A549 (cell line): ENCODE results near the gene AHI1. TPM values are rescaled to one million over a fixed set of nuclear protein-coding genes. Genes with fewer than 3 reads are reported as not detected.

Source experiments
- BHLHE40 ChIP-seq: IDR thresholded peaks from 2 replicates; pipeline ENCODE4 v1.6.1; 2012; ENCODE audit warnings: low read depth, low read length, inconsistent platforms
- CBX2 ChIP-seq: fragments of 200-600 bp; sonication (generic); IDR thresholded peaks from 2 replicates; pipeline ENCODE4 v1.6.1; 2016; ENCODE audit warnings: low read depth, mild to moderate bottlenecking, borderline replicate concordance
- CBX8 ChIP-seq: fragments of 200-600 bp; sonication (generic); IDR thresholded peaks from 2 replicates; pipeline ENCODE4 v1.6.1; 2016
- CHD2 ChIP-seq: fragments of 150-350 bp; IDR thresholded peaks from 2 replicates; pipeline ENCODE4 v1.6.1; 2014; ENCODE audit warnings: low read length; ENCODE audit not compliant: partially characterized antibody
- EHF ChIP-seq: fragments of 250-450 bp; sonication (Bioruptor Pico); IDR thresholded peaks from 2 replicates; pipeline ENCODE4 v1.5.0; 2020; ENCODE audit warnings: mild to moderate bottlenecking
- EHMT2 ChIP-seq: fragments of 200-600 bp; sonication (generic); IDR thresholded peaks from 2 replicates; pipeline ENCODE4 v1.6.1; 2016; ENCODE audit warnings: antibody characterized with exemption, low read depth, mild to moderate bottlenecking, moderate library complexity
- EP300 ChIP-seq, 2 experiments: fragments of >200 bp; sonication (Bioruptor Twin); formaldehyde crosslinking; IDR thresholded peaks; 2 replicates in 1 of 2; 3 replicates in 1 of 2; pipeline ENCODE4 v1.6.1; 2016 to 2017
- ESRRA ChIP-seq: fragments of 150-350 bp; IDR thresholded peaks from 2 replicates; pipeline ENCODE4 v1.6.1; 2014; ENCODE audit warnings: mild to moderate bottlenecking, low read length, borderline replicate concordance
- FOSB ChIP-seq: fragments of 250-450 bp; sonication (Bioruptor Pico); IDR thresholded peaks from 2 replicates; pipeline ENCODE4 v1.5.0; 2020; ENCODE audit warnings: mild to moderate bottlenecking, moderate library complexity
- HDAC2 ChIP-seq: fragments of 200-600 bp; sonication (generic); IDR thresholded peaks from 2 replicates; pipeline ENCODE4 v1.6.1; 2016
- HOXA7 ChIP-seq: fragments of 250-450 bp; sonication (Bioruptor Pico); IDR thresholded peaks from 2 replicates; pipeline ENCODE4 v1.5.0; 2020; ENCODE audit warnings: mild to moderate bottlenecking, moderate library complexity
- HOXB13 ChIP-seq: fragments of 250-450 bp; sonication (Bioruptor Pico); IDR thresholded peaks from 2 replicates; pipeline ENCODE4 v1.5.0; 2020; ENCODE audit warnings: low read depth, mild to moderate bottlenecking, moderate library complexity
- JUN ChIP-seq, 2 experiments: fragments of >200 bp; sonication (Bioruptor Twin); formaldehyde crosslinking; IDR thresholded peaks; 2 replicates in 1 of 2; 3 replicates in 1 of 2; pipeline ENCODE4 v1.6.1; 2016 to 2017
- JUNB ChIP-seq: fragments of >200 bp; sonication (Bioruptor Twin); formaldehyde crosslinking; IDR thresholded peaks from 2 replicates; pipeline ENCODE4 v1.6.1; 2016
- KDM5A ChIP-seq: fragments of 200-600 bp; sonication (generic); IDR thresholded peaks from 2 replicates; pipeline ENCODE4 v1.6.1; 2016; ENCODE audit warnings: antibody characterized with exemption, mild to moderate bottlenecking
- MYC ChIP-seq: IDR thresholded peaks from 2 replicates; pipeline ENCODE4 v1.6.1; 2012; ENCODE audit warnings: mild to moderate bottlenecking, inconsistent platforms, low read length, improper control_type of control experiment, borderline replicate concordance
- NFE2L2 ChIP-seq: fragments of 150-350 bp; conservative IDR thresholded peaks from 2 replicates; pipeline ENCODE4 v1.6.1; 2014; ENCODE audit warnings: low read length
- NPAS2 ChIP-seq: fragments of 250-450 bp; sonication (Bioruptor Pico); IDR thresholded peaks from 2 replicates; pipeline ENCODE4 v1.8.0; 2022; ENCODE audit warnings: mild to moderate bottlenecking, moderate library complexity, borderline replicate concordance
- NR3C1 ChIP-seq: fragments of >200 bp; sonication (Bioruptor Twin); formaldehyde crosslinking; IDR thresholded peaks from 3 replicates; pipeline ENCODE4 v1.6.1; 2017
- POLR2A ChIP-seq: IDR thresholded peaks from 2 replicates; pipeline ENCODE4 v1.6.1; 2012; ENCODE audit warnings: mild to moderate bottlenecking, low read length
- RARB ChIP-seq: fragments of 250-450 bp; sonication (Bioruptor Pico); IDR thresholded peaks from 2 replicates; pipeline ENCODE4 v1.8.0; 2021; ENCODE audit warnings: mild to moderate bottlenecking, moderate library complexity
- RNF2 ChIP-seq: fragments of 200-600 bp; sonication (generic); IDR thresholded peaks from 2 replicates; pipeline ENCODE4 v1.6.1; 2016; ENCODE audit warnings: low read depth, mild to moderate bottlenecking, antibody characterized with exemption, moderate library complexity, borderline replicate concordance
- SREBF2 ChIP-seq: fragments of 450-650 bp; IDR thresholded peaks from 2 replicates; pipeline ENCODE4 v1.6.1; 2014; ENCODE audit warnings: mild to moderate bottlenecking, moderate library complexity
- TFCP2L1 ChIP-seq: fragments of 250-450 bp; sonication (Bioruptor Pico); IDR thresholded peaks from 2 replicates; pipeline ENCODE4 v1.5.0; 2021; ENCODE audit warnings: mild to moderate bottlenecking
- TP53 ChIP-seq: fragments of 250-450 bp; sonication (Bioruptor Pico); IDR thresholded peaks from 2 replicates; pipeline ENCODE4 v1.5.0; 2021; ENCODE audit warnings: mild to moderate bottlenecking, moderate library complexity
- ZC3H11A ChIP-seq: fragments of 450-650 bp; IDR thresholded peaks from 2 replicates; pipeline ENCODE4 v1.6.1; 2014; ENCODE audit warnings: antibody characterized with exemption, mild to moderate bottlenecking
- ZNF302 ChIP-seq: fragments of 250-450 bp; sonication (Bioruptor Pico); IDR thresholded peaks from 2 replicates; pipeline ENCODE4 v1.9.0; 2021; ENCODE audit warnings: inconsistent platforms, mild to moderate bottlenecking, moderate library complexity
- ZSCAN20 ChIP-seq: fragments of 250-450 bp; sonication (Bioruptor Pico); IDR thresholded peaks from 2 replicates; pipeline ENCODE4 v1.8.0; 2022; ENCODE audit warnings: mild to moderate bottlenecking, moderate library complexity
- polyA plus RNA-seq, 4 experiments: library from polyadenylated mRNA; depleted of rRNA in 3 of 4; stranded (reverse); fragments of >200 nt; fragmentation: RNase III in 1 of 4; extraction: RNeasy Plus Mini Kit Qiagen cat#74134 plus additional on column Dnase treatment in 1 of 4; gene quantifications; 2 replicates in 3 of 4; 3 replicates in 1 of 4; pipeline ENCODE4 v1.2.3, GENCODE V29; 2011 to 2017
- TF ChIP-seq, protein P1 (sequence below): fragments of 150-350 bp; IDR thresholded peaks from 2 replicates; pipeline ENCODE4 v1.6.1; 2014; ENCODE audit warnings: low read depth, mild to moderate bottlenecking, low read length
- TF ChIP-seq, protein P2 (sequence below): IDR thresholded peaks from 2 replicates; pipeline ENCODE4 v1.6.1; 2012
- TF ChIP-seq, protein P3 (sequence below): fragments of >200 bp; sonication (Bioruptor Twin); formaldehyde crosslinking; IDR thresholded peaks from 3 replicates; pipeline ENCODE4 v1.5.1; 2016
- TF ChIP-seq, protein P4 (sequence below): fragments of >200 bp; sonication (Bioruptor Twin); formaldehyde crosslinking; IDR thresholded peaks from 2 replicates; pipeline ENCODE4 v1.6.1; 2016
- TF ChIP-seq, protein P5 (sequence below): fragments of 250-450 bp; sonication (Bioruptor Pico); IDR thresholded peaks from 2 replicates; pipeline ENCODE4 v1.5.0; 2020; ENCODE audit warnings: low read depth, mild to moderate bottlenecking, moderate library complexity
- TF ChIP-seq, protein P6 (sequence below): fragments of >200 bp; sonication (Bioruptor Twin); formaldehyde crosslinking; IDR thresholded peaks from 3 replicates; pipeline ENCODE4 v1.6.1; 2016
- TF ChIP-seq, protein P7 (sequence below): fragments of 200-600 bp; sonication (generic); IDR thresholded peaks from 2 replicates; pipeline ENCODE4 v1.6.1; 2016; ENCODE audit warnings: antibody characterized with exemption, mild to moderate bottlenecking, moderate library complexity

AHI1 gene
- polyA plus RNA-seq, 2 of the 4 experiments (the other 2 are of a cell fraction) = 24.7 to 50.8 TPM

DNA sequence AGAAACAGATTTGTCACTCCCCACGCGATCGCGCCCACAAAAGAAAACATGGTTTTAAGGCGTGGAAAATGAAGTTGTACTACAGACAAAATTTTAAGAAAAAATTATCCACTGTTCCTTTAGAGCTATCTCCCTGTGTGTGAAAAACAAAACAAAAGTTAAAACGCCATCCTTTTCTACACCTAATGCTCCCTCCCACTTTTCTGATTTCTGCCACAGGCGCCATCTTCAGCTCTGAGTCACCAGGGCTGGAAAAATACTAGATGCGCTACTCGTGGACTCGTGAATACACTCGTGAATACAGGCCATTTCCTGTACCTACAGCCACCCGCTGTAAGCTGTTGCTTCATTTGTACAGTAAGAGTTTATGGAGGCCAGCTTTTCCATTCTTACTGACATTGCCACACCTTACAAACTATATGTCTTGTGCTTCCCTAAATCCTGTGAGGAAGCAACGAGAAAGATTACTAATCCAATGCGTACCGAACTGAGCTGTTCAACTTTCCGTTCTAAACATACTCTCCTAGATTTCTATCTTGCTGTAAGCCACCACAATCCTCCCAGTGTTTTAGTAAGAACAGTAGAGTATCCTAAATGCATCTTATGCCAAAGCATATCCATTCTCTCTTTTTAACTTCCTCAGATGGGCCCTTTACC, 773 bp upstream of the AHI1 start (continued):
- TF ChIP-seq, protein P1, sequence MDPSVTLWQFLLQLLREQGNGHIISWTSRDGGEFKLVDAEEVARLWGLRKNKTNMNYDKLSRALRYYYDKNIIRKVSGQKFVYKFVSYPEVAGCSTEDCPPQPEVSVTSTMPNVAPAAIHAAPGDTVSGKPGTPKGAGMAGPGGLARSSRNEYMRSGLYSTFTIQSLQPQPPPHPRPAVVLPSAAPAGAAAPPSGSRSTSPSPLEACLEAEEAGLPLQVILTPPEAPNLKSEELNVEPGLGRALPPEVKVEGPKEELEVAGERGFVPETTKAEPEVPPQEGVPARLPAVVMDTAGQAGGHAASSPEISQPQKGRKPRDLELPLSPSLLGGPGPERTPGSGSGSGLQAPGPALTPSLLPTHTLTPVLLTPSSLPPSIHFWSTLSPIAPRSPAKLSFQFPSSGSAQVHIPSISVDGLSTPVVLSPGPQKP = no peak
- TF ChIP-seq EHF (CRISPR knock-in tag) (no peak), TFCP2L1 (CRISPR knock-in tag) (no peak), BHLHE40 (no peak), HOXB13 (CRISPR knock-in tag) (no peak), NPAS2 (CRISPR knock-in tag) (no peak), CBX2 (no peak), TP53 (no peak), KDM5A (no peak), SREBF2 (no peak), HDAC2 (no peak), CBX8 (no peak), JUNB (peak; percentile 1; the same call in 1 of the 2 replicates), RNF2 (no peak), NFE2L2 (no peak), EP300 (IDR thresholded peaks at IDR 0.05) (no peak), ESRRA (no peak), ZSCAN20 (CRISPR knock-in tag) (no peak), JUN (IDR thresholded peaks at IDR 0.05) (peak; percentile 0 to 34; a peak in 2 of 5 replicates), FOSB (CRISPR knock-in tag) (no peak), RARB (CRISPR knock-in tag) (no peak), POLR2A (0 out of 2 replicates have a peak, but pooled peaks have one; percentile 29), EHMT2 (no peak), HOXA7 (CRISPR knock-in tag) (no peak), MYC (0 out of 2 replicates have a peak, but pooled peaks have one; percentile 19), ZC3H11A (no peak), NR3C1 (no peak), ZNF302 (CRISPR knock-in tag) (no peak), CHD2 (no peak)
- TF ChIP-seq, protein P2, sequence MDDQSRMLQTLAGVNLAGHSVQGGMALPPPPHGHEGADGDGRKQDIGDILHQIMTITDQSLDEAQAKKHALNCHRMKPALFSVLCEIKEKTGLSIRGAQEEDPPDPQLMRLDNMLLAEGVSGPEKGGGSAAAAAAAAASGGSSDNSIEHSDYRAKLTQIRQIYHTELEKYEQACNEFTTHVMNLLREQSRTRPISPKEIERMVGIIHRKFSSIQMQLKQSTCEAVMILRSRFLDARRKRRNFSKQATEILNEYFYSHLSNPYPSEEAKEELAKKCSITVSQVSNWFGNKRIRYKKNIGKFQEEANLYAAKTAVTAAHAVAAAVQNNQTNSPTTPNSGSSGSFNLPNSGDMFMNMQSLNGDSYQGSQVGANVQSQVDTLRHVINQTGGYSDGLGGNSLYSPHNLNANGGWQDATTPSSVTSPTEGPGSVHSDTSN = no peak
- TF ChIP-seq, protein P3, sequence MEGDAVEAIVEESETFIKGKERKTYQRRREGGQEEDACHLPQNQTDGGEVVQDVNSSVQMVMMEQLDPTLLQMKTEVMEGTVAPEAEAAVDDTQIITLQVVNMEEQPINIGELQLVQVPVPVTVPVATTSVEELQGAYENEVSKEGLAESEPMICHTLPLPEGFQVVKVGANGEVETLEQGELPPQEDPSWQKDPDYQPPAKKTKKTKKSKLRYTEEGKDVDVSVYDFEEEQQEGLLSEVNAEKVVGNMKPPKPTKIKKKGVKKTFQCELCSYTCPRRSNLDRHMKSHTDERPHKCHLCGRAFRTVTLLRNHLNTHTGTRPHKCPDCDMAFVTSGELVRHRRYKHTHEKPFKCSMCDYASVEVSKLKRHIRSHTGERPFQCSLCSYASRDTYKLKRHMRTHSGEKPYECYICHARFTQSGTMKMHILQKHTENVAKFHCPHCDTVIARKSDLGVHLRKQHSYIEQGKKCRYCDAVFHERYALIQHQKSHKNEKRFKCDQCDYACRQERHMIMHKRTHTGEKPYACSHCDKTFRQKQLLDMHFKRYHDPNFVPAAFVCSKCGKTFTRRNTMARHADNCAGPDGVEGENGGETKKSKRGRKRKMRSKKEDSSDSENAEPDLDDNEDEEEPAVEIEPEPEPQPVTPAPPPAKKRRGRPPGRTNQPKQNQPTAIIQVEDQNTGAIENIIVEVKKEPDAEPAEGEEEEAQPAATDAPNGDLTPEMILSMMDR = no peak
- TF ChIP-seq, protein P4, sequence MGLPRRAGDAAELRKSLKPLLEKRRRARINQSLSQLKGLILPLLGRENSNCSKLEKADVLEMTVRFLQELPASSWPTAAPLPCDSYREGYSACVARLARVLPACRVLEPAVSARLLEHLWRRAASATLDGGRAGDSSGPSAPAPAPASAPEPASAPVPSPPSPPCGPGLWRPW = no peak
- TF ChIP-seq, protein P5, sequence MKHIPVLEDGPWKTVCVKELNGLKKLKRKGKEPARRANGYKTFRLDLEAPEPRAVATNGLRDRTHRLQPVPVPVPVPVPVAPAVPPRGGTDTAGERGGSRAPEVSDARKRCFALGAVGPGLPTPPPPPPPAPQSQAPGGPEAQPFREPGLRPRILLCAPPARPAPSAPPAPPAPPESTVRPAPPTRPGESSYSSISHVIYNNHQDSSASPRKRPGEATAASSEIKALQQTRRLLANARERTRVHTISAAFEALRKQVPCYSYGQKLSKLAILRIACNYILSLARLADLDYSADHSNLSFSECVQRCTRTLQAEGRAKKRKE (CRISPR knock-in tag) = no peak
- TF ChIP-seq, protein P6, sequence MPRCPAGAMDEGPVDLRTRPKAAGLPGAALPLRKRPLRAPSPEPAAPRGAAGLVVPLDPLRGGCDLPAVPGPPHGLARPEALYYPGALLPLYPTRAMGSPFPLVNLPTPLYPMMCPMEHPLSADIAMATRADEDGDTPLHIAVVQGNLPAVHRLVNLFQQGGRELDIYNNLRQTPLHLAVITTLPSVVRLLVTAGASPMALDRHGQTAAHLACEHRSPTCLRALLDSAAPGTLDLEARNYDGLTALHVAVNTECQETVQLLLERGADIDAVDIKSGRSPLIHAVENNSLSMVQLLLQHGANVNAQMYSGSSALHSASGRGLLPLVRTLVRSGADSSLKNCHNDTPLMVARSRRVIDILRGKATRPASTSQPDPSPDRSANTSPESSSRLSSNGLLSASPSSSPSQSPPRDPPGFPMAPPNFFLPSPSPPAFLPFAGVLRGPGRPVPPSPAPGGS = no peak
- TF ChIP-seq, protein P7, sequence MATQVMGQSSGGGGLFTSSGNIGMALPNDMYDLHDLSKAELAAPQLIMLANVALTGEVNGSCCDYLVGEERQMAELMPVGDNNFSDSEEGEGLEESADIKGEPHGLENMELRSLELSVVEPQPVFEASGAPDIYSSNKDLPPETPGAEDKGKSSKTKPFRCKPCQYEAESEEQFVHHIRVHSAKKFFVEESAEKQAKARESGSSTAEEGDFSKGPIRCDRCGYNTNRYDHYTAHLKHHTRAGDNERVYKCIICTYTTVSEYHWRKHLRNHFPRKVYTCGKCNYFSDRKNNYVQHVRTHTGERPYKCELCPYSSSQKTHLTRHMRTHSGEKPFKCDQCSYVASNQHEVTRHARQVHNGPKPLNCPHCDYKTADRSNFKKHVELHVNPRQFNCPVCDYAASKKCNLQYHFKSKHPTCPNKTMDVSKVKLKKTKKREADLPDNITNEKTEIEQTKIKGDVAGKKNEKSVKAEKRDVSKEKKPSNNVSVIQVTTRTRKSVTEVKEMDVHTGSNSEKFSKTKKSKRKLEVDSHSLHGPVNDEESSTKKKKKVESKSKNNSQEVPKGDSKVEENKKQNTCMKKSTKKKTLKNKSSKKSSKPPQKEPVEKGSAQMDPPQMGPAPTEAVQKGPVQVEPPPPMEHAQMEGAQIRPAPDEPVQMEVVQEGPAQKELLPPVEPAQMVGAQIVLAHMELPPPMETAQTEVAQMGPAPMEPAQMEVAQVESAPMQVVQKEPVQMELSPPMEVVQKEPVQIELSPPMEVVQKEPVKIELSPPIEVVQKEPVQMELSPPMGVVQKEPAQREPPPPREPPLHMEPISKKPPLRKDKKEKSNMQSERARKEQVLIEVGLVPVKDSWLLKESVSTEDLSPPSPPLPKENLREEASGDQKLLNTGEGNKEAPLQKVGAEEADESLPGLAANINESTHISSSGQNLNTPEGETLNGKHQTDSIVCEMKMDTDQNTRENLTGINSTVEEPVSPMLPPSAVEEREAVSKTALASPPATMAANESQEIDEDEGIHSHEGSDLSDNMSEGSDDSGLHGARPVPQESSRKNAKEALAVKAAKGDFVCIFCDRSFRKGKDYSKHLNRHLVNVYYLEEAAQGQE = no peak
